ENCODE data around the gene SNX1.

The SNX1 gene

DNA sequence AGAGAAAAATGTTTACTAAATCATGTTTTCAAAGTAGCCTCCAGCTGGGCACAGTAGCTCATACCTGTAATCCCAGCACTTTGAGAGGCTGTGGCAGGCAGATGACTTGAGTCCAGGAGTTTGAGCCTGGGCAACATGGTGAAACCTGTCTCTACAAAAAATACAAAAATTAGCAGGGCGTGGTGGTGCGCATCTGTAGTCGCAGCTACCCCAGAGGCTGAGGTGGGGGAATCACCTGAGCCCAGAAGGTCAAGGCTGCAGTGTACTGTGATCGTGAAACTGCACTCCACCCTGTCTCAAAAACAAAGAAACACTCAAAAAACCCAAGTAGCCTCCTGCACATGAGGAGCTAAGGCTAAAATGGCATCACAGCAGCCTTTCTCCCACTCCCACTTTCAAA lies 68.7 kb downstream of the SNX1 start:
- DNase-seq (ENCODE audit: low spot score): no peak

- no peak for DNase-seq (ENCODE audit: low spot score)
Observed at GRCh38 chr15:64166102-64166890, 70.5 kb downstream of the SNX1 start.

GRCh38 chr15:64180235-64180824 lies 84.5 kb downstream of the SNX1 start:
- DNase-seq (ENCODE audit: low spot score): no peak

GRCh38 chr15:64182859-64183370 lies 87.1 kb downstream of the SNX1 start:
- no peak for DNase-seq (ENCODE audit: low spot score)

DNA sequence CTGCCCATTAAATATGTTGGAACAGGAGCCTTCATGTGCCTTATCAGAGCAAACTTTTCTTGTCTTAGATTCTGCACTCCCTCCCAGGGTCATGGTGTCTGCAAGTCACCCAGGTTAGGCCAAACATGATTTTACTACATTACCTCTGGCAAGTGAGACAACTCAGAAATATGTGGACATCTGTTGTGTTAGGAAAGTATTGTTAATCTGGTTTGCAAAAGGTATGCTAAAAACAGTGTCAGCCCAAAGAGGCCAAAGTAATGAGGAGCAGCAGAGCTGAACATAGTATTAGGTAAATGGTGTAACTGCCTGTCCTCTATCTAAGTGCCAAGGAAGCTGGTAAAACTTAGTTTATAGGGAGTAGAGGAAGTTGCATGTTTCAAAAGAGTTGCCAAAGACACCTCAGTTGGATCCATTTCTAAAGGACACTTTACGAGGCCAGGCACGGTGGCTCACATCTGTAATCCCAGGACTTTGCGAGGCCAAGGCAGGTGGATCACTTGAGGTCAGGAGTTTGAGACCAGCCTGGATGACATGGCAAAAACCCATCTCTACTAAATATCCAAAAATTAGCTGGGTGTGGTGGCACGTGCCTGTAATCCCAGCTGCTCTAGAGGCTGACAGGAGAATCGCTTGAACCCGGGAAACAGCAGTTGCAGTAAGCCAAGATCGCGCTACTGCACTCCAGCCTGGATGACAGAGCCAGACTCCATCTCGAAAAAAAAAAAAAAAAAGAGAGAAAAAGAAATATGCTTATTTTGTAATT lies 89.5 kb downstream of the SNX1 start:
- no peak for DNase-seq (ENCODE audit: low spot score)

DNA sequence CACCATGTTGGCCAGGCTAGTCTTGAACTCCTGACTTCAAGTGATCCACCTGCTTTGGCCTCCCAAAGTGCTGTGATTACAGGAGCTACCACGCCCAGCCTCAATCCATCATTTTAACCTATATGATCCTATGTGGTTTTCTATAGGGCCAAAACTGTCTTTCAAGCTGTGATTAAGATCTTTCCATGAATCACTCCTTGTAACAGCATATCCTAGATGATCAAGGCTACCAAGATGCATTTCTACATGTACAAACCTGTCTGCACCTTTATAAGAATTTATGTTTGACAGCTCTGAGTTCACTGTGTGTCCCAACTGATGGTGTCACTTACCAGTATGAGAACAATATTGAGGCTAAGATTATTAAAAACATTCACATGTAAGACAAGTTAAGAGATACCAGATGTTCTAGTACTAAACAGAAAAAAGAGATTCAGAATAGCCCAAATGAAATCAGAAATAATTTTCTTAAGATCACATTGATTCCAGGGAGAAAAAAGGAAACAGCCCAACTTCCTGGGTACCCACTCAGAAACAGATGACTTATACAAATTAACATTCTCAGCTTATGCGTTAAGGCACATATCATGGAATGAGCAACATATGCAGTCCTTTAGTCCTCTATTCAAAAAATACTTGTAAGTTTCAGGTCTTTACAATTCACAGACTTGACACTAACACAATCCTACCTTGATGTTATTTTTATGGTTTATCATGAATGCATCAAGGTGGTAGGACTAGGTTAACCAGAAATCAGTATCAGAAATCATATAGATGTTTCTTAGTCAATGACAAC lies 91.8 kb downstream of the SNX1 start:
- no peak for DNase-seq (ENCODE audit: low spot score)

Data from left forelimb (tissue), 1 donor.